OCI-M2 (cell line): ENCODE results near the gene STIM1.
"Not testable (repeated sequence)": the region's sequence is repeated elsewhere in the genome, so short reads cannot be mapped to it uniquely, and the experiment has no call there.

ENCODE experiments used
- DNase-seq: peaks from one replicate; lab custom pipeline; 2025; ENCODE audit not compliant: unreplicated experiment; lab: John Stamatoyannopoulos, UW

STIM1 gene

DNA sequence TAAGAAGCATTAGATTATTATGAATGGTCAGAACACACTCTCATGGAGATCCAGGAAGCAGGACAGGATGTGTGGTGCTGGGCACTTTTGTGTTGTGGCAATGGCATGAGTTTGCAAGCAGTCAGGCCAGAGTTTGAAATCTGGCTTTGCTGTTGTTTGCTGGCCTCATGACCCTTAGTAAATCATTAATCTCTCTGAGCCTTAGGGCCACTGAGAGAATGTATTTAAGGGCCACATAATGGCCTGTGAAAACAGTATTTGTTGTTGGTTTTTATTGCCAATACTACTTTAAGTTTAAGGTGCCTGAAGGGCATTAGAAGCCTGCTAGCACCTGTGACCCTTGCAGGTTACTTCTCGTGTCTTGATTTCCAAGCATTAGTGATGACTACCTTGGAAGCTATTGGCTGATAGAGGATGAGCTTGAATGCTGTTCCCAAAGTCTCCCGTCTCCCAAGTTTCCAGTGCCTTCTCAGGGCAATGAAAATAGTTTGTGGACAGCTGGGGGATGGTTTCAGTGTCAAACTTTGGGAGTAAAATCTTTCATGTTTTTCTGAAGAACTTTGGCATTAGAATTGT lies 24.6 kb downstream of the STIM1 start:
- no peak for DNase-seq

DNA sequence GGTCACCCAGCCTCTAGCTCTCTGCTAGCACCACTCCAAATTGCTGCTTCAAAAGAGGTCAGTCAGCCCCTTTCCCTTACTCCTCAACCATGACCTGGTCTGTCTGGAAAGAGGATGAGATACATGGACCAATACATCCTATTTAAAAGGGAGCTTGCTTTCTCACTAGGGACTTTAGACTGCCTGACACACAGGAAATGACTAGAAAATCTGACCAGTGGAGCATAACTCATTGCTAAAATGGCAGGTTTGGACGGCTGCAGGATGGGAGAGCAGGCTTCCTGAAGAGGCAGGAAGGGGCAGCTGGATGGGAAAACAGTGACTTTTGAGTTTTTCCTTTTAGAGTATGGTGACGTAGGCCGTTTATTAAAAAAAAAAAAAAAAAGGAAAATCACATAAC lies 25.3 kb downstream of the STIM1 start:
- no peak for DNase-seq

DNA sequence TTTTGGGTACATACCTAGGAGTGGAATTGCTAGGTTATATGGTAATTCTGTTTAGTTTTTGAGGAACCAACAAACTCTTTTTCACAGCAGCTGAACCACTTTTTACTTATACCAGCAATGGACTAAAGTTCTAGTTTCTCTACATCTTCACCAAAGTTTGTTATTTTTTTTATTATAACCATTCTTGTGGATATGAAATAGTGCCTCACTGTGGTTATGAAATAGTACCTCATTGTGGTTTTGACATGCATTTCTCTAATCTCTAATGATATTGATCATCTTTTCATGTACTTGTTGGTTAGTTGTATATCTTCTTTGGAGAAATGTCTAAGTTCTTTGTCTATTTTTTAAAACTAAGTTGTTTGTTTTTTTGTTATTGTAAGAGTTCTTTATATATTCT lies 27.2 kb downstream of the STIM1 start:
- DNase-seq = no peak

DNA sequence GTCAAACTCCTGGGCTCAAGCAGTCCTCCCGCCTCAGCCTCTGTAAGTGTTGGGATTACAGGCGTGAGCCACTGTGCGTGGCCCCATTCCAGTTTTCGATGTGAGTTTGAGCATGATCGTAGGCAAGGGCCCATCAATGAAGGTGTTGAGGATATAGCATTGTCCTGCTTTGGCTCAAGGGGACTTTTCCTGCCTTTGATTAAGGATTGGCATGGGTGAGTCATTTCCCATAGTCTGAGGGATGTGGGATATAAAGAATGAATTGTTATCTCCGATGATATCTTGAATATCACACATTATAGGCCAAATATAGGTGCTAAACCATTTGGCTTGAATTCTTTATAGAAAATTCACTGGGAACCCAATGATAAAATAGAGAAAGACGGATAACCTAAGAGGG lies 30.4 kb downstream of the STIM1 start:
- DNase-seq = no peak

DNA sequence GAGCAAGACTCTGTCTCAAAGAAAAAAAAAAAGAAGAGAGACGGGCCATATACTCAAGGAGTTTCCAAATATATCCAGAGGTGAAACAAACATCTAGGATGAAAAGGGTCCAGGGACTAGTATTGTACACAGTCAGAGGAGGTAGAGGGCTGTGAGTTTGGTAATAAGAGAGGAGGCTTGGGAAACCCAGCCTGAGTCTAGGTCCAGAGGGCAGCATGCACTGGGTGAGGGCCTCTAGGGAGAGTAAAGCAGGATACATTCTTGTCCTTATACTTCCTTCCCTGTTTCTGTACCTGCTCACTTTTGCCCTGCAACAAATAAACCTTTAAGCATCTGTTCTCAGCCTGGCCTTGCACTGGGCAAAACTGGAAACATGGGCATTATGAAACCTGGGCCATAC lies 31.5 kb downstream of the STIM1 start:
- DNase-seq = no peak

DNA sequence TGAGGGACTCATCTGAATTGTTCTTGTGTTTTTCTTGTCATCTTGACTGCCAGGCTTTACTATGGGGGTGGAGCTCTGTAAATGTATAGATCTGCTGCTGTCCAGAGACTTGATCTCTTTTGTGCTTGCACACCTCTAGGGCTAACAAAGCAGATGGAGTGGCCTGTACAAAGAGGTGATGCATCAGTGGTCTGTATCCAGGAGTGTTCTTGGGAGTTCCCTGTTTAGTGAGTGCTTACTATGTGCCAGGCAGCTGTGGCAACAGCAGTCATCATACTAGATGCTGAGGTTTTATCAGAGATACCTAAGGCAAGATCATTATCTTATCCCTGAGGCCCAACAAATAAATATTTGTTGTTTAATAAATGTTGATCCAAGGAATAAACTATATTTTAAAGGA lies 33.4 kb downstream of the STIM1 start:
- no peak for DNase-seq

DNA sequence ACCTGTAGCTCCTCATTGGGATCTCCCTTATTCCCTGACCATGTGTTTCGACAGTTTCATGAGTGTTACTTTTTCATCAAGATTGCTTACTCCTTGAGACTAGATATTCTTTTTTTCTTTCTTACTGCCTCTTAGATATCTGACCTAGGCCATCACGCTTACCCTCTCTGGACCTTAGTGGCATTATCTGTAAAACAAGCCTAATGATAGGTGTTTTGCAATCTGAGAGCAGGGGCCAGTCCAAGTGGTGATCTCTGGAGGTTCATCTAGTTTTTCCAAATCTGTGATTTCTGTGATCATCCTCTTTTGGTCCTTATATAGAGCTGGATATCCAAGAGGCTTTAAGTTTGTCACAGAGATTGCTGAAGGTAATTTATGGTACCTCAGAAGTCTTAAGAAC lies 34.5 kb downstream of the STIM1 start:
- DNase-seq = no peak

DNA sequence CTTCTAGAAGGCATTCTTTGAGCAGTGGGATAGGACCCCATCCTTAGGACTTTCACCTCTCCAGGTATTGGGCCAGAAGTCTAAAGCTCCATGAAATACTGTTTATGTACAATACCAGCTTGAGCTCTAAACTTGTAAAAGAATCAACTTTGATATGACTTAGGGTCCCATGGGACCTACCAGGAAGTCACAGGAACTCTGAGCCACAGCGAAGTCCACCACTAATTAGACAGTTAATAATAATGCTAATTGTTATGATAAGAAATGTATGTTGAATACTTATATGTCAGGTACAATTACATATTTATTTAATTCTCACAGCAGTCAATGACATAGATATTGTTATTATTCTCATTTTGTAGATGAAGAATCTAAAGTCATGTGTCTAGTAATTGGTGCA lies 35.3 kb downstream of the STIM1 start:
- DNase-seq = no peak

DNA sequence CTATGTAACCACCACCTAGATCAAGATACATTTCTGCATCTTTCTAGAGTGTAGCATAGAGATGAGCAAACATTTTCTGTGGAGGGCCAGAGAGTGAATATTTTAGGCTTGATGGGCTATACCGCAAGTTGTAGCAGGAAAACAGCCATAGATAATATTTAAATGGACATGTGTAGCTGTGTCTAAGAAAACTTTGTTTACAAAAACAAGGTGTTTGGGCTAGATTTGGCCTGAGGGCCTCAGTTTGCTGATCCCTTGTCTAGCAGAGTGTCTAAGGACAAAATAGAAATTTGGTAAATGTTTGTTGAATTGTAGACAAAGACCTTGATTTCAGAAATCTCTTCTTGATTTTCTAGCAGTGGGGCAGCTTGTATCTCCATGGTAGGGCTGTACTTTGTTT lies 36.3 kb downstream of the STIM1 start:
- no peak for DNase-seq

DNA sequence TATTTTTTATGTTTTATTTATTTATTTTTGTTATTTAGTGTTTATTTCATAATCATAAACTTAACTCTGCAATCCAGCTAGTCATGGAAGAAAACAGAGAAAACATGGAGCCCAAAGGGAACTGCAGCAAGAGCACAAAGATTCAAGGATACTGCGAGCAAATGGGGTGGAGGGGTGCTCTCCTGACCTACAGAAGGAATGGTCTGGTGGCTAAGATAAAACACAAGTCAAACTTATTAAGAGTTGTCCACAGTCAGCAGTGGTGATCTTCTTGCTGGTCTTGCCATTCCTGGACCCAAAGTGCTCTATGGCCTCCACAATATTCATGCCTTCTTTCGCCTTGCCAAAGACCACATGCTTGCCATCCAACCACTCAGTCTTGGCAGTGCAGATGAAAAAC lies 36.7 kb downstream of the STIM1 start:
- no peak for DNase-seq

DNA sequence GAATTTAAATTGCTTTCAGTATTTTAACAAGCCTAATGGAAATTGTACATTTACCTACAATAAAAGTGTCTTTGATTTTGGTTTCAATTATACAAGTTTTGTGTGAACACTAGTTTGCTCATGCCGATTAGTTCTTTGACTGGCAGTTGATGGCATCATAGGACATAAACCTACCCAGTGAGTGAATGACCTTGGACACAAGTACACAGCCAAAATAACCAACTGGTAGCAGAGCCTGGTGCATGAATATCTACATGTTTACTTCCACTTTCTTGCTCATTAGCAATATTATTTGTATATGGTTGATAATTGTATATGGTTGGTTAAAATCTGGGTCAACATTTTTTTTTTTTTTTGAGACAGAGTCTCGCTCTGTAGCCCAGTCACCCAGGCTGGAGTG lies 37.8 kb downstream of the STIM1 start:
- DNase-seq = no peak

DNA sequence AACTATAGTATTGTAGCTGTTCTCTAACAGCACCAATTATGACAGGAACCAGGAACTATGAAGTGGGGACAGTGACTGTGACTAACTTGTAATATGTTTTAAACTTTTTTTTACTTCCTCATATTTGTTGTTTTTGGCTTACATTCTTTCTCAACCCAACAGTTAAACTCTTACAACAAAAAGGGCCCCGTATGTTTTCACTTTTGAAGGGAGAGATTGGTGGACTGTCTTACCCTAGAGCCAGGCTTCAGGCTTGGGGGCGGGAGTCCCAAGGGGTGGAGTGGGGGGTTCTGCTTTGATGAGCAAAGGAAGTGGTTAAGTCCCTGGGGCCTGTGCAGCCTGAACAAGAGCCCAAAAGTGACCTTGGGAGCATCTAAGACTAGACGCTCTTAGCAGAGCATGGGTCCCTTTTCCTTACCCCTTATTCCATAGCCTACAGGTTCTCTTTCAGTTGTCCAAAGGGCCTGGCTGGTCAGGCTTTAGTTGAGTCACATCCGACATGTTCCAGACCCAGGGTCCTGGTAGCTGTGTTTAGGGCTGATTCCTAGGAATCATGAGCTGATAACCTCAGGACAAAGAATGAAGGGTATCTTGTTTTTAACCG lies 38.8 kb downstream of the STIM1 start:
- no peak for DNase-seq

DNA sequence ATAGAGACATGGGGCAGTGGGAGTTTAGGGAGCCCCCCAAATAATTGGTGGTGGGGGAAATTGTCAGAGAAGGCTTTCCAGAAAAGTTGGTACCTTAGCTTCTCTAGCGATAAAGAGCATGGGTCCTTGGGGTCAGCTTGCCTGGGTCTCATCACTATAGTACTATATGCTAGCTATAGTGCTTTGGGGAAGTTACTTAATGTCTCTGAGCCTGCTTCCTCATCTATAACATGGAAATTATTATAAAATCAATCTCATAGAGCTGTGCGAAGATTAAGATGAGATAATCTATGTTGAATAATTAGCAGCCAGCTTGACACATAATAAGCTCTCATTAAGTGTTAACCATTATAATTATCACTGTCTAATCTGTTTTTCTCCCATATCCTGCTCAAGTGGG lies 41.2 kb downstream of the STIM1 start:
- no peak for DNase-seq

DNA sequence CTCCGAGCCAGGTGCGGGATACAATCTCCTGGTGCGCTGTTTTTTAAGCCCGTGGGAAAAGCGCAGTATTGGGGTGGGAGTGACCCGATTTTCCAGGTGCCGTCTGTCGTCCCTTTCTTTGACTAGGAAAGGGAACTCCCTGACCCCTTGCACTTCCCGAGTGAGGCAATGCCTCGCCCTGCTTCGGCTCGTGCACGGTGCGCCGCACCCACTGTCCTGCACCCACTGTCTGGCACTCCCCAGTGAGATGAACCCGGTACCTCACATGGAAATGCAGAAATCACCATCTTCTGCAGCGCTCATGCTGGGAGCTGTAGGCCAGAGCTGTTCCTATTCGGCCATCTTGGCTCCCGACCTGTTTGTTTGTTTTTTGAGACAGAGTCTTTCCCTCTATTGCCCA lies 44.8 kb downstream of the STIM1 start:
- DNase-seq = not testable (repeated sequence)

DNA sequence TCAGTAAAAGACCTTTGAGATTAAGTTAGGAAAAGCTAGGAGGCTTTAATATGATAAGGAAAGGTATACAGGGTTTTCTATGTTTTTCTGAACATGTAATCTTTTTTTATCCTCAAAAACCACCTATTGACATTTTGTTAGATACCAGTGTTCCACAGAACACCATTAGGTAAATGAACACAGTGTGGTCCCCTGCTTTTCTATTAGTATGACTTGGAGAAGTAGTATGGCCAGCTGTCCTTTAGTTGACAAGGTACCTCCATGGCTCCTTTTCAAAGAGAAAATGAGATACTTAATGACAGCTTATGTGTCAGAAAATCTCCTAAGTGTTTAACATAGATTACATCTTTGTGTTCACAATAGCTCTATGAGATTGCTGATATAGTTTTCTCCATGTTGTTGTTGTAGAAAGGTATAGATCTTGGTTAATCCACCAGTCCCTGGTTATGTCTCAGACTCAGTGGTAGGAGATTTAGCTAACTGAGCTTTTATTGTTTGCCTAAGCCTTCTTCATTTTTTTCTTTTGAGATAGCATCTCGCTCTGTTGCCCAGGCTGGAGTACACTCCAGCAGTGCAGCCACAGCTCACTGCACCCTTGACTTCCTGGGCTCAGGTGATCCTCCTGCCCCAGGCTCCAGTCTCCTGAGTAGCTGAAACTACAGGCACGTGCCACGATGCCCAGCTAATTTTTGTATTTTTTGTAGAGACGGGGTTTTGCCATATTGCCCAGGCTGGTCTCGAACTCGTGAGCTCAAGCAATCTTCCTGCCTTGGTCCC lies 46.0 kb downstream of the STIM1 start:
- DNase-seq = no peak

DNA sequence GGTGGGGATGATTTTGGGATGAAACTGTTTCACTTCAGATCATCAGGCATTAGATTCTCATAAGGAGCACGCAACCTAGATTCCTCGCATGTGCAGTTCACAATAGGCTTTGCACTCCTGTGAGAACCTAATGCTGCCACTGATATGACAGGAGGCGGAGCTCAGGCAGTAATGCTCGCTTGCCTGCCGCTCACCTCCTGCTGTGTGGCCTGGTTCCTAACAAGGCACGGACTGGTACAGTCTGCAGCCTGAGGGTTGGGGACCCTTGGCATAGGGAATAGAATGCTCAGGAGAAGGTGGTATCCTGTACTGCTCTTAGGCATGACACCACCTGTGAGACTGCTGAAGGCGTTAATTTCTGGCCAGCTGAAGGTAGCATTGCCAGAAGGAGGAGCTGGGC lies 47.0 kb downstream of the STIM1 start:
- DNase-seq = no peak

DNA sequence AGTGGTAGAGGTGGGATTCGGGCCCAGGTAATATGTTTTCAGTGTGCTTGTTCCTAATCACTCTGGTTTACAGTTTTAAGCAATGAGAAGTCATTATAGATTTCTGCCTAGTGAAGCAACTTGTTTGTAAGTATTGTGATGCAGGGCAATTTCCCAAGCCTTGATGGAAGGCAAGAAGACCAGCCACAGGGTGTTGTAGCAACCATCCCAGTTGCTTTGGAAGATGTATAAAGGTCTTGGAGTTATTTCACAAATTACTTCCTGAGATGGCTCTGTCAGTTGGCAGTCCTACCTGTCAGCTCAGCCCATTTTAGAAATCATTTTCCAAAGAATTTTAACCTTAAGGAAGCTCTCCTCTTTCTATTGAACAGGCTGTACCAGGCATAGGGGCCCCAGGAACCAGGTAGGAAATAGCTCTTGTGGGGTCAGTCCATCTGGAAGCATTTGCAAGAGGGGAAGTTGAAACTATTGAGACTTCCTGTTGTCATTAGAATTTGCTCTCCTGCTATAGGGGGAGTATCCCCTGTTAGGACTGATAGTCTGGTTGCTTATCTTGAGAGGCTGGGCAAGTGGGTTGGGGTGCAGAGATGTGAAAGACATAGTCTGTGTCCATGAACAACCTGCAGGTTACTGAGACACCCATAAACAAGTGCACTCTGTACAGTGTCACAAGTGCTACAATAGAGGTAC lies 47.9 kb downstream of the STIM1 start:
- no peak for DNase-seq

DNA sequence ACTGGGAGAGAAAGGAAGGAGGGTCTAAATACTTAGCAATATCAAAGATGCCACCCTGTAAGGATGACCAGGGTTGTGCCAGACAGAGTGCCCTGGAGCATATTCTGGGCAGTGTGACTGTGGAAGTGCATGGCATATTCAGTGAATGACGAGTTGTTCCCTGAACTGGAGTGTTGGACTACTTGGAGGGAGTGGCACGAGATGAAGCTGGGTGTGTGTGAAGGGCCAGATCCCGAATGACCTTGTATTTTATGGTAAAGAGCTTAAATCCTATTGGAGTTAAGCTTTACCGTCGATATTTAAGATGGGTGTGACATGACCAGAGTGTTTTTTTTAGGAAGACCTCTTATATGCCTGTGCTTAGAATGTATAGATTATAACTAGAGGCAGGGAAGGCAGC lies 48.8 kb downstream of the STIM1 start:
- DNase-seq = no peak

DNA sequence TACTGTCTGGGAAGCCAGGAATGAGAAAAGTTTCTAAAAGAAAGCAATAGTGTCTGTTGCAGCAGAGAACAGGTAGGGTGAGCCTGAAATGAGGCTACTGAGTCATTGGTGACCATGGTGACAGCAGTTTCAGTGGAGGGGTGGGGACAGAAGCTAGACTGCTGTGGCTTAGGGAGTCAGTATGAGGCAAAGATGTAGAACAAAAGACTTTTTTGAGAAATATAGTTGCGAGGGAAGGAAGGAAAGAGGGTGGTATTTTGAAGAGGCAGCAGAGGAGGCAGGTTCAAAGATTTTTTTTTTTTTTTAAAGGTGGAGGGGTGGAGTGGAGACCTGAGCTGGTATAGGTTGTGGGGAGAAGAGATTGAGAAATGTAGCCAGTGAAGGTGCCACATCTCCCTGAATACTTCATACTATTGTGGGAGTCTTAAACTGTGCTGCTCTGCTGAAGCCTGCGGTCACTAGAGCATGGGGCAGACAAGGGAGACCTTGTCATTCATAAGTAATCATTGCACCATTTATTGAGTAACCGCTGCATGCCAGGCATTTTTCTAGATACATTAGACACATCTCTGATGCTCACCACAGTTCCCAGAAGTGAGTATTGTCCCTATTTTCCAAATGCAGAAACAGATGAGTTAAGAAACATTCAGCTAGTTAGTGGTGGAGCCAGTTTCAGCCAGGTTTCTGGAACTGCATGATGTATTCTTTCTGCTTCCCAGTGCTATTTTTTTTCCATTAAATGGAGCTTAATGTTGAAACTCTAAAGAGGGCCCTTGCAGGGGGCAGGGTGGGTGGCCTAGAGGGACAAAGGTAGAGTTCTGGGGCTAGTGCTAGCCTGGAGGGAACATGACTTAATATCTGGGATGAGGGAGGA lies 49.9 kb downstream of the STIM1 start:
- no peak for DNase-seq

DNA sequence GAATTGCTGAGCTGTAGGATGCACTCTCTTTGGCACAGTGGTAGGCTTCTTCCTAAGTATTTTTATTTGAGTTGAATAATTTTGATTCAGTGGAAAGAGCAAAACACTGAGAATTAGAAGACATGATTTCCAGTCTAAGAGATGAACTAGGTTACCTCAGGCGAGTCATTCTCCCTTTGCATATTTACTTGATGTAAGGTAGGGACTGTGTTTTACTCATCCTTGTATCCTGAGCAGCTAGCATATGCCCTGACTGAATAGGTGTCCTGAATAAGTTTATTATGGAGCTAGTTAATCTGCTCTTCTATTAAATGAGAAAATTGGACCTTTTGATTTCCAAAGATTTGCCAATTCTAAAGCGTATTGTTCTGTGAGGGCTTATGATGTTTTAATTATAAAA lies 50.7 kb downstream of the STIM1 start:
- no peak for DNase-seq

DNA sequence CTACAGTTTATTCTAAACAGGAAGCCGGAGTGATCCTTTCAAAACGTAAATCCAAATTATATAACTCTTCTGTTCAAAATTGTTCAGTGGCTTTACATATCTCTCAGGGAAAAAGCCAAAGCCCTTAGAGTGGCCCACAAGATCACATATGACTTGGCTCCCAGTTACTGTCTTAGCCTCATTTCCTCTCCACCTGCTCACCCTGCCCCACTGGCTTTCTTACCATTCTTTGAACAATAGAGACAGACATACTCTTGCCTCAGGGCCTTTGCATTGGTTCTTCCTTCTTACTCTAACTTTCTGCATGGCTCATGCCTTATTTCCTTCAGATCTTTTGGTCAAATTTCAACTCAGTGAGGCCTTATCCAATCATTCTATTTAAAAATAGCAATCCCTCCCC lies 52.1 kb downstream of the STIM1 start:
- DNase-seq = no peak
